ENCODE measurements around the gene PPP1R12A.
"Not testable (repeated sequence)": the region's sequence is repeated elsewhere in the genome, so short reads cannot be mapped to it uniquely, and the experiment has no call there.

The PPP1R12A gene

GRCh38 chr12:79886917-79887519, 47.9 kb downstream of the PPP1R12A start:
- peak; percentile 68 for DNase-seq

GRCh38 chr12:79885911-79886490, 48.9 kb downstream of the PPP1R12A start:
- no peak for DNase-seq

GRCh38 chr12:79884401-79885006, 50.4 kb downstream of the PPP1R12A start:
- no peak for DNase-seq

- no peak for DNase-seq
Observed at GRCh38 chr12:79883216-79883615, 51.7 kb downstream of the PPP1R12A start.

GRCh38 chr12:79881351-79881750, 53.5 kb downstream of the PPP1R12A start:
- peak; percentile 7 for DNase-seq

- not testable (repeated sequence) for DNase-seq
Observed at GRCh38 chr12:79878506-79878905, 56.4 kb downstream of the PPP1R12A start.

GRCh38 chr12:79877246-79877645, 57.7 kb downstream of the PPP1R12A start:
- no peak for DNase-seq

GRCh38 chr12:79874665-79875064, 60.2 kb downstream of the PPP1R12A start:
- no peak for DNase-seq

- no peak for DNase-seq
Observed at GRCh38 chr12:79873201-79873600, 61.7 kb downstream of the PPP1R12A start.

- DNase-seq: no peak
Observed at GRCh38 chr12:79871621-79872020, 63.3 kb downstream of the PPP1R12A start.

- no peak for DNase-seq
Observed at GRCh38 chr12:79870916-79871315, 64.0 kb downstream of the PPP1R12A start.

- DNase-seq: no peak
Observed at GRCh38 chr12:79859646-79860045, 75.3 kb downstream of the PPP1R12A start.

- no peak for DNase-seq
Observed at GRCh38 chr12:79858518-79858917, 76.4 kb downstream of the PPP1R12A start.

- no peak for DNase-seq
Observed at GRCh38 chr12:79857675-79858074, 77.2 kb downstream of the PPP1R12A start.

GRCh38 chr12:79850610-79851299, 84.1 kb downstream of the PPP1R12A start:
- DNase-seq: no peak

GRCh38 chr12:79848339-79848738, 86.6 kb downstream of the PPP1R12A start:
- peak; percentile 19 for DNase-seq

GRCh38 chr12:79847417-79847816, 87.5 kb downstream of the PPP1R12A start:
- no peak for DNase-seq

GRCh38 chr12:79844693-79845092, 90.2 kb downstream of the PPP1R12A start:
- no peak for DNase-seq

- no peak for DNase-seq
Observed at GRCh38 chr12:79843978-79844377, 90.9 kb downstream of the PPP1R12A start.

GRCh38 chr12:79842630-79843029, 92.3 kb downstream of the PPP1R12A start:
- DNase-seq: no peak

GRCh38 chr12:79841878-79842265, 93.0 kb downstream of the PPP1R12A start:
- no peak for DNase-seq

- DNase-seq: no peak
Observed at GRCh38 chr12:79841248-79841877, 93.5 kb downstream of the PPP1R12A start.

- DNase-seq: no peak
Observed at GRCh38 chr12:79838359-79838758, 96.5 kb downstream of the PPP1R12A start.

GRCh38 chr12:79837575-79837974, 97.3 kb downstream of the PPP1R12A start:
- no peak for DNase-seq

Measured in CD4-positive, alpha-beta T cell treated with Interleukin-17A for 1 hour (primary cell).